GM12878 (cell line): ENCODE measurements around the gene CLPTM1L. TPM values are rescaled to one million over a fixed set of nuclear protein-coding genes. Genes with fewer than 3 reads are reported as not detected.

ENCODE experiments used
- ATAC-seq: fragments of 200-7000 bp; cut with Tn5 transposase; 3 replicates; pipeline ENCODE4 v1.9.1; 2020; ENCODE audit warnings: mild to moderate bottlenecking, moderate library complexity
- BruUV-seq: library from RNA; stranded (reverse); fragments of 400-500 nt; replicated peaks from 2 replicates; lab custom pipeline; 2021; lab: Mats Ljungman, UMichigan
- CTCF ChIA-PET: fragments of 300-600 bp; sonication (Branson Sonifier 250); formaldehyde crosslinking; extraction: SDS; loops from one replicate; lab custom pipeline; 2021; ENCODE audit warnings: inconsistent platforms; lab: Yijun Ruan, JAX
- POLR2A ChIA-PET: fragments of 350-600 bp; formaldehyde crosslinking; extraction: SDS; loops from one replicate; lab custom pipeline; 2021; ENCODE audit warnings: inconsistent platforms; lab: Charles Lee
- RAD21 ChIA-PET: fragments of 300-600 bp; sonication (Branson Sonifier 250); formaldehyde crosslinking; loops from one replicate; lab custom pipeline; 2023; ENCODE audit warnings: antibody characterized with exemption; ENCODE audit not compliant: unreplicated experiment; lab: Charles Lee
- SMC1A ChIA-PET: fragments of 300-600 bp; sonication (Branson Sonifier 250); formaldehyde crosslinking; loops from one replicate; lab custom pipeline; 2023; ENCODE audit not compliant: unreplicated experiment, uncharacterized antibody; lab: Charles Lee
- DNase-seq: peaks from one replicate; pipeline ENCODE4 v3.0.0-alpha.2; 2011; ENCODE audit warnings: low read depth, low spot score
- FAIRE-seq: peaks from 3 replicates; lab custom pipeline; 2011; peaks lifted over from hg19 to GRCh38; lab: Jason Lieb, UNC
- H2AFZ ChIP-seq: 2 replicates; pipeline ENCODE4 v1.6.0; 2011; ENCODE audit warnings: low read depth, low read length, control low read depth; ENCODE audit not compliant: control insufficient read depth
- H3K27ac ChIP-seq: 2 replicates; pipeline ENCODE4 v1.5.1; 2011; ENCODE audit warnings: control low read depth; ENCODE audit not compliant: control insufficient read depth, insufficient read depth
- H3K27me3 ChIP-seq, 2 experiments: replicated peaks in 1 of 2; 2 replicates each; pipeline versions ENCODE4 v1.6.0 to v1.6.1; 2011; ENCODE audit warnings: low read length in 1 of 2; ENCODE audit not compliant: control insufficient read depth in 2 of 2, insufficient read depth in 2 of 2
- H3K36me3 ChIP-seq, 2 experiments: 2 replicates each; pipeline ENCODE4 v1.5.1; 2011; ENCODE audit warnings: low read length in 1 of 2; ENCODE audit not compliant: control insufficient read depth in 2 of 2, insufficient read depth in 2 of 2
- H3K4me1 ChIP-seq: 2 replicates; pipeline ENCODE4 v1.6.1; 2011; ENCODE audit warnings: mild to moderate bottlenecking, low read length, moderate library complexity, mixed read lengths; ENCODE audit not compliant: control insufficient read depth, insufficient read depth
- H3K4me2 ChIP-seq: 2 replicates; pipeline ENCODE4 v1.6.0; 2011; ENCODE audit warnings: control low read depth; ENCODE audit not compliant: control insufficient read depth, insufficient read depth
- H3K4me3 ChIP-seq: fragments of 200-600 bp; sonication (generic); 2 replicates; pipeline ENCODE4 v1.5.1; 2016
- H3K79me2 ChIP-seq: 2 replicates; pipeline ENCODE4 v1.6.0; 2011; ENCODE audit warnings: low read length; ENCODE audit not compliant: control insufficient read depth, insufficient read depth
- H3K9ac ChIP-seq: 2 replicates; pipeline ENCODE4 v1.8.0; 2011; ENCODE audit warnings: low read length, control low read depth, mixed read lengths; ENCODE audit not compliant: control insufficient read depth, insufficient read depth
- H3K9me3 ChIP-seq: replicated peaks from 3 replicates; pipeline ENCODE4 v1.5.1; 2011; ENCODE audit warnings: mild to moderate bottlenecking, low read length; ENCODE audit not compliant: control insufficient read depth, insufficient read depth
- H4K20me1 ChIP-seq: 2 replicates; pipeline ENCODE4 v1.6.0; 2011; ENCODE audit not compliant: control insufficient read depth, insufficient read depth
- ASH2L ChIP-seq: fragments of 300-600, 200-600 bp; sonication (generic); IDR thresholded peaks from 2 replicates; pipeline ENCODE4 v1.6.1; 2017; ENCODE audit warnings: low read depth, mild to moderate bottlenecking, borderline replicate concordance
- BACH1 ChIP-seq: fragments of 450-650 bp; IDR thresholded peaks from 2 replicates; pipeline ENCODE4 v1.6.1; 2017; ENCODE audit warnings: mild to moderate bottlenecking, borderline replicate concordance
- BMI1 ChIP-seq: fragments of 450-650 bp; IDR thresholded peaks from 2 replicates; pipeline ENCODE4 v1.6.1; 2016; ENCODE audit warnings: mild to moderate bottlenecking, moderate library complexity, borderline replicate concordance
- CEBPB ChIP-seq, 2 experiments: fragments of 150-350 bp in 1 of 2; IDR thresholded peaks; 2 replicates each; pipeline ENCODE4 v1.6.1; 2012 to 2014; ENCODE audit warnings: low read depth in 2 of 2, low read length in 2 of 2, borderline replicate concordance in 1 of 2, inconsistent platforms in 1 of 2
- CREM ChIP-seq: IDR thresholded peaks from 2 replicates; pipeline ENCODE4 v1.6.1; 2014; ENCODE audit warnings: antibody characterized with exemption, low read depth
- CTCF ChIP-seq, 3 experiments: IDR thresholded peaks in 2 of 3; conservative IDR thresholded peaks in 1 of 3; 2 replicates each; pipeline ENCODE4 v1.5.1; 2011; ENCODE audit warnings: low read depth in 3 of 3, low read length in 3 of 3, mild to moderate bottlenecking in 3 of 3, control low read depth in 2 of 3, moderate library complexity in 2 of 3, inconsistent platforms in 1 of 3, mixed read lengths in 1 of 3; ENCODE audit not compliant: control insufficient read depth in 2 of 3, insufficient read depth in 1 of 3; ENCODE audit errors: extremely low read depth in 1 of 3
- DPF2 ChIP-seq: fragments of 450-650 bp; IDR thresholded peaks from 2 replicates; pipeline ENCODE4 v1.6.1; 2017; ENCODE audit warnings: mild to moderate bottlenecking
- E2F8 ChIP-seq: fragments of 450-650 bp; IDR thresholded peaks from 2 replicates; pipeline ENCODE4 v1.6.1; 2018; ENCODE audit warnings: mild to moderate bottlenecking, low read depth, moderate library complexity; ENCODE audit not compliant: partially characterized antibody
- EZH2 ChIP-seq: IDR thresholded peaks from 2 replicates; pipeline ENCODE4 v1.6.1; 2012; ENCODE audit warnings: low read depth, mild to moderate bottlenecking, control low read depth, inconsistent platforms, low read length, borderline replicate concordance; ENCODE audit not compliant: control insufficient read depth
- IRF4 ChIP-seq: IDR thresholded peaks from 2 replicates; pipeline ENCODE4 v1.6.1; 2011; ENCODE audit warnings: low read depth, low read length
- POU2F2 ChIP-seq: IDR thresholded peaks from 3 replicates; pipeline ENCODE4 v1.6.1; 2011; ENCODE audit warnings: low read depth, mild to moderate bottlenecking, low read length, borderline replicate concordance
- RELB ChIP-seq: fragments of 450-650 bp; IDR thresholded peaks from 2 replicates; pipeline ENCODE4 v1.6.1; 2017; ENCODE audit warnings: low read depth, mild to moderate bottlenecking, moderate library complexity
- SIX5 ChIP-seq: IDR thresholded peaks from 2 replicates; pipeline ENCODE4 v1.6.1; 2011; ENCODE audit warnings: mild to moderate bottlenecking, low read depth, low read length, moderate library complexity; ENCODE audit not compliant: severe bottlenecking
- TCF3 ChIP-seq: IDR thresholded peaks from 2 replicates; pipeline ENCODE4 v1.6.1; 2012; ENCODE audit warnings: low read depth, mild to moderate bottlenecking, low read length, borderline replicate concordance; ENCODE audit not compliant: insufficient read depth
- ZNF207 ChIP-seq: fragments of 450-650 bp; IDR thresholded peaks from 2 replicates; pipeline ENCODE4 v1.6.1; 2014; ENCODE audit warnings: antibody characterized with exemption, mild to moderate bottlenecking, borderline replicate concordance
- ZNF274 ChIP-seq: IDR thresholded peaks from one replicate; pipeline ENCODE4 v1.8.0; 2011; ENCODE audit not compliant: insufficient read length, insufficient read depth
- WGBS: methylation state at CpG from one replicate; pipeline ENCODE4 v1.1.6; 2016; ENCODE audit warnings: low lambda C conversion rate; ENCODE audit not compliant: insufficient replicate concordance, insufficient coverage; ENCODE audit errors: missing lambda C conversion rate; 5-methylcytosine and 5-hydroxymethylcytosine counted together
- in situ Hi-C: fragments of 300-500 bp; cut with MboI; formaldehyde crosslinking; loops from 9 replicates; pipeline ENCODE4 v1.14.3; 2018; ENCODE audit warnings: mixed read lengths
- intact Hi-C: fragments of 100-400 bp; cut with micrococcal nuclease; formaldehyde crosslinking; loops from one replicate; pipeline ENCODE4 v1.14.2; 2022; ENCODE audit not compliant: unreplicated experiment
- polyA plus RNA-seq, 11 experiments: library from polyadenylated mRNA; depleted of rRNA in 4 of 11; unstranded in 6 of 11; stranded (reverse) in 5 of 11; fragments of >200 nt; fragmentation: Nextera tagmentation in 4 of 11; fragmentation: Illumina TruSeq in 1 of 11; extraction: Ambion mirVana in 4 of 11; extraction: Trizol in 1 of 11; gene quantifications; 1 replicate in 1 of 11; 2 replicates in 10 of 11; pipeline versions ENCODE4 v1.2.1 to v1.2.3, GENCODE V29; 2011 to 2016; ENCODE audit warnings: inconsistent platforms in 2 of 11, missing spikeins in 2 of 11, low read depth in 1 of 11
- total RNA-seq, 4 experiments: library from RNA; depleted of rRNA in 3 of 4; stranded (reverse); fragments of >200 nt in 3 of 4; fragmentation: Illumina TruSeq in 1 of 4; extraction: Trizol in 1 of 4; gene quantifications; 2 replicates each; pipeline versions ENCODE4 v1.2.1 to v1.2.3, GENCODE V29; 2013 to 2021

CLPTM1L gene
- total and polyA plus RNA-seq, 10 of the 15 experiments (the other 5 are each of a cell fraction or from before 2014, with no cell fraction given): 2.9 to 278 (median 135) TPM

DNA sequence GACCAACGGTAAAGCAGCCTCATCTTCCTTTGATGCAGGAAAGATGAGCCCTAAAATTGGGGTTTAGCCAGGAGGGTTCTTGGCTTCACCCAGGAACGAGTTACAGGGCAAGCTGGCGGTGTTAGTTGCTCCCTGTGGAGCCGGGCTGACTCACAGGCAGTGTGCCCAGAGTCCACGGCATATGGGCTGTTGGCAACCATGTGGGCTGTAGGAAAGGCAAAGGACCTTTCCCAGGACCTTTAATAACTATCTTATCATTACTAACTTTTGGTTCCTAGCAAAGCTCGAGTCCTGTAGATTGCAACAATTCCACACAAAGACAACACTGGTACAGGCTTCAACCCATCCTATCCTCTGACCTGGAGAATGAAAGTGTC, 29.8 kb upstream of the CLPTM1L start:
- POLR2A ChIA-PET: no interaction called here
- H4K20me1 ChIP-seq: no peaks in the 10 kb centered on the region; the same call in 1 of the 2 replicates
- intact Hi-C loops: no loop called here
- H3K9me3 ChIP-seq: no peaks in the 10 kb centered on the region; the same call in 2 of the 3 replicates
- no peak overlapping the region for H2AFZ ChIP-seq
- ATAC-seq: no peak
- no peaks in the 10 kb centered on the region for H3K79me2 ChIP-seq
- SMC1A ChIA-PET: no interaction called here
- CTCF ChIA-PET: no interaction called here
- TF ChIP-seq RELB (no peak), POU2F2 (no peak), E2F8 (no peak), BACH1 (no peak), SIX5 (no peak), CTCF (IDR thresholded peaks at IDR 0.05 in 2 of 3, conservative IDR thresholded peaks at IDR 0.05 in 1 of 3; ENCODE audit: control insufficient read depth in 2 of 3, extremely low read depth in 1 of 3, insufficient read depth in 1 of 3, low read depth in 3 of 3, low read length in 3 of 3) (no peak), TCF3 (no peak), DPF2 (no peak), ZNF274 (no peak), CREM (no peak), IRF4 (no peak), BMI1 (no peak), EZH2 (no peak), CEBPB (IDR thresholded peaks at IDR 0.05; ENCODE audit: borderline replicate concordance in 1 of 2, low read depth in 2 of 2, low read length in 2 of 2) (no peak), ZNF207 (no peak), ASH2L (no peak)
- TF ChIP-seq, all 136 proteins: peak for 0
- no TSS peak for BruUV-seq
- DNase-seq (no peak), FAIRE-seq (no peak)
- H3K9ac ChIP-seq: no peak overlapping the region
- RAD21 ChIA-PET: interaction anchor here (0.9 kb wide), 1 partner anchor 270 kb away, joined by 3 read pairs; no protein-coding TSS in a partner anchor
- H3K4me1 ChIP-seq: no peaks in the 10 kb centered on the region
- H3K36me3 ChIP-seq: no peaks in the 10 kb centered on the region
- H3K27me3 ChIP-seq: peaks cover 1 to 2% of the 10 kb centered on the region in 2 experiments; a peak in 2 of 4 replicates
- WGBS: 28% methylated on average over 6 of the region's 6 CpGs
- no peak overlapping the region for H3K27ac ChIP-seq
- H3K4me3 ChIP-seq: no peak overlapping the region
- in situ Hi-C loops: no loop called here
- no peak overlapping the region for H3K4me2 ChIP-seq
